ENCODE measurements around the gene PRKRIP1.
"Not testable (repeated sequence)": the region's sequence is repeated elsewhere in the genome, so short reads cannot be mapped to it uniquely, and the experiment has no call there.

DNA sequence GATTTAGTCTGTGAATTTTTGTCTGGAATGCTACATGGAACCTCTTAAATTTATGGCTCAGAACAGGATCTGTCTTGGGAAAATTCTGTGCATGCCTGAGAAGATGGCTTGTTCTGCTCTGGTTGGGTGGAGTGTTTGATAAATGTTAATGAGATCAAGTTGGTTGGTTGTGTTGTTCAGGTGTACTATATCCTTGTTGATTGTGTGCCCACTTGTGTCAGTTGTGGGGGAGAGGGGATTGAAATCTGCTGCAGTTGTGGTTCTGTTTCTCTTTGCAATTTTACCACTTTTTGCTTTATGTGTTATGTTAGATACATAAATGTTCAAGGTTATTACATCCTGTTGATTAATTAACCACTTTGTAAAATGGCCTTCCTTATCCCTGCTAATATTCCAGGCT lies 26.1 kb upstream of the PRKRIP1 start:
- TF ChIP-seq EZH2 (IDR thresholded peaks at IDR 0.05; ENCODE audit: low read length, missing control alignments): not testable (repeated sequence)
- TF ChIP-seq, protein P1, sequence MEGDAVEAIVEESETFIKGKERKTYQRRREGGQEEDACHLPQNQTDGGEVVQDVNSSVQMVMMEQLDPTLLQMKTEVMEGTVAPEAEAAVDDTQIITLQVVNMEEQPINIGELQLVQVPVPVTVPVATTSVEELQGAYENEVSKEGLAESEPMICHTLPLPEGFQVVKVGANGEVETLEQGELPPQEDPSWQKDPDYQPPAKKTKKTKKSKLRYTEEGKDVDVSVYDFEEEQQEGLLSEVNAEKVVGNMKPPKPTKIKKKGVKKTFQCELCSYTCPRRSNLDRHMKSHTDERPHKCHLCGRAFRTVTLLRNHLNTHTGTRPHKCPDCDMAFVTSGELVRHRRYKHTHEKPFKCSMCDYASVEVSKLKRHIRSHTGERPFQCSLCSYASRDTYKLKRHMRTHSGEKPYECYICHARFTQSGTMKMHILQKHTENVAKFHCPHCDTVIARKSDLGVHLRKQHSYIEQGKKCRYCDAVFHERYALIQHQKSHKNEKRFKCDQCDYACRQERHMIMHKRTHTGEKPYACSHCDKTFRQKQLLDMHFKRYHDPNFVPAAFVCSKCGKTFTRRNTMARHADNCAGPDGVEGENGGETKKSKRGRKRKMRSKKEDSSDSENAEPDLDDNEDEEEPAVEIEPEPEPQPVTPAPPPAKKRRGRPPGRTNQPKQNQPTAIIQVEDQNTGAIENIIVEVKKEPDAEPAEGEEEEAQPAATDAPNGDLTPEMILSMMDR (conservative IDR thresholded peaks at IDR 0.05 in 1 of 2, IDR thresholded peaks at IDR 0.05 in 1 of 2; ENCODE audit: low read depth in 1 of 2, low read length in 2 of 2): not testable (repeated sequence)
